ENCODE data around the gene SCAP.
"Not testable (repeated sequence)": the region's sequence is repeated elsewhere in the genome, so short reads cannot be mapped to it uniquely, and the experiment has no call there.

SCAP gene

GRCh38 chr3:47459534-47460085, 16.1 kb downstream of the SCAP start:
- H3K27ac ChIP-seq (ENCODE audit: low read length); H3K9me3 ChIP-seq (ENCODE audit: control insufficient read depth, insufficient read depth, low read length); H3K4me1 ChIP-seq (ENCODE audit: control insufficient read depth, insufficient read depth, low read length); DNase-seq (ENCODE audit: low read depth, low spot score); H3K36me3 ChIP-seq (ENCODE audit: control insufficient read depth, insufficient read depth, low read length); H3K4me3 ChIP-seq (ENCODE audit: low read length); H3K27me3 ChIP-seq (ENCODE audit: control insufficient read depth, insufficient read depth, low read length): not testable (repeated sequence)
- WGBS (ENCODE audit: insufficient coverage, insufficient read length) = no CpG with 5 or more reads among the region's 9 CpGs

GRCh38 chr3:47456984-47457383, 18.8 kb downstream of the SCAP start:
- Histone ChIP-seq H3K4me1 (ENCODE audit: control insufficient read depth, insufficient read depth, low read length) (no peaks in the 10 kb centered on the region), H3K9me3 (ENCODE audit: control insufficient read depth, insufficient read depth, low read length) (no peaks in the 10 kb centered on the region), H3K27ac (ENCODE audit: low read length) (no peak overlapping the region), H3K27me3 (ENCODE audit: control insufficient read depth, insufficient read depth, low read length) (no peaks in the 10 kb centered on the region), H3K36me3 (ENCODE audit: control insufficient read depth, insufficient read depth, low read length) (no peaks in the 10 kb centered on the region), H3K4me3 (ENCODE audit: low read length) (no peak overlapping the region)
- DNase-seq (ENCODE audit: low read depth, low spot score) = no peak

DNA sequence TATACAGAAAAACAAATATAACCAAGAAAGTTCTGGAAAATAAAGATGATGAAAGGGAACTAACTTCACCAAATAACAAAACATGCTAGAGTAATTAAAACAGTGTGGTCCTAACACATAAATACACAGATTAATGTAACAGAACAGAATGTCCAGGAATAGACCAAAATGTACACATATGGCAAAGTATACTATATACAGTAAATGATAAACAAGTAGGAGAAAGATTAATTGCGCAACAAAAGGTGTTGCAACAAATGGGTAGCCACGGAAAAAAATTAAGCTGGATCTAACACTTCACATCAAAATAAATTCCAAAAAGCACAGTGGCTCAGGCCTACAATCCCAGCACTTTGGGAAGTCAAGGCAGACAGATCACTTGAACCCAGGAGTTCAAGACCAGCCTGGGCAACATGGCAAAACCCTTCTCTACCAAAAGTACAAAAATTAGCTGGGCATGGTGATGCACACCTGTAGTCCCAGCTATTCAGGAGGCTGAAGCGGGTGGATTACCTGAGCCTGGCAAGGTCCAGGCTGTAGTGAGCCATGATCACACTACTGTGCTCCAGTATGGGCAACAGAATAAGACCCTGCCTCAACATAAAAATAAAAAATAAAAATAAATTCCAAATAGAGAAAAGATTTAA, 19.8 kb downstream of the SCAP start:
- no peak overlapping the region for H3K27ac ChIP-seq (ENCODE audit: low read length)

GRCh38 chr3:47452453-47453215, 23.1 kb downstream of the SCAP start:
- H3K4me1 ChIP-seq (ENCODE audit: control insufficient read depth, insufficient read depth, low read length) = no peaks in the 10 kb centered on the region
- no CpG with 5 or more reads among the region's 4 CpGs for WGBS (ENCODE audit: insufficient coverage, insufficient read length)
- H3K36me3 ChIP-seq (ENCODE audit: control insufficient read depth, insufficient read depth, low read length) = no peaks in the 10 kb centered on the region
- H3K9me3 ChIP-seq (ENCODE audit: control insufficient read depth, insufficient read depth, low read length) = no peaks in the 10 kb centered on the region
- H3K27me3 ChIP-seq (ENCODE audit: control insufficient read depth, insufficient read depth, low read length) = no peaks in the 10 kb centered on the region
- H3K27ac ChIP-seq (ENCODE audit: low read length) = no peak overlapping the region
- DNase-seq (ENCODE audit: low read depth, low spot score) = no peak
- H3K4me3 ChIP-seq (ENCODE audit: low read length) = no peak overlapping the region

More for the DNA sequence above, 19.8 kb downstream of the SCAP start:
- DNase-seq (ENCODE audit: low read depth, low spot score) = no peak
- no peaks in the 10 kb centered on the region for H3K27me3 ChIP-seq (ENCODE audit: control insufficient read depth, insufficient read depth, low read length)
- no CpG with 5 or more reads among the region's 3 CpGs for WGBS (ENCODE audit: insufficient coverage, insufficient read length)
- no peaks in the 10 kb centered on the region for H3K9me3 ChIP-seq (ENCODE audit: control insufficient read depth, insufficient read depth, low read length)
- H3K36me3 ChIP-seq (ENCODE audit: control insufficient read depth, insufficient read depth, low read length) = no peaks in the 10 kb centered on the region
- H3K4me3 ChIP-seq (ENCODE audit: low read length) = no peak overlapping the region
- H3K4me1 ChIP-seq (ENCODE audit: control insufficient read depth, insufficient read depth, low read length) = no peaks in the 10 kb centered on the region

- H3K9me3 ChIP-seq (ENCODE audit: control insufficient read depth, insufficient read depth, low read length) = no peaks in the 10 kb centered on the region
- no peak for DNase-seq (ENCODE audit: low read depth, low spot score)
- no CpG with 5 or more reads among the region's 5 CpGs for WGBS (ENCODE audit: insufficient coverage, insufficient read length)
- no peak overlapping the region for H3K27ac ChIP-seq (ENCODE audit: low read length)
- H3K36me3 ChIP-seq (ENCODE audit: control insufficient read depth, insufficient read depth, low read length) = peaks cover 2% of the 10 kb centered on the region; the same call in 1 of the 2 replicates
- H3K4me1 ChIP-seq (ENCODE audit: control insufficient read depth, insufficient read depth, low read length) = peaks cover 2% of the 10 kb centered on the region; the same call in 1 of the 2 replicates
- no peak overlapping the region for H3K4me3 ChIP-seq (ENCODE audit: low read length)
- H3K27me3 ChIP-seq (ENCODE audit: control insufficient read depth, insufficient read depth, low read length) = no peaks in the 10 kb centered on the region
Measured at GRCh38 chr3:47444103-47444502, 31.6 kb downstream of the SCAP start.

GRCh38 chr3:47443611-47443995, 32.1 kb downstream of the SCAP start:
- Histone ChIP-seq H3K27ac (ENCODE audit: low read length) (no peak overlapping the region), H3K4me1 (ENCODE audit: control insufficient read depth, insufficient read depth, low read length) (peaks cover 2% of the 10 kb centered on the region; the same call in 1 of the 2 replicates), H3K27me3 (ENCODE audit: control insufficient read depth, insufficient read depth, low read length) (no peaks in the 10 kb centered on the region), H3K36me3 (ENCODE audit: control insufficient read depth, insufficient read depth, low read length) (peaks cover 2% of the 10 kb centered on the region; the same call in 1 of the 2 replicates), H3K4me3 (ENCODE audit: low read length) (no peak overlapping the region), H3K9me3 (ENCODE audit: control insufficient read depth, insufficient read depth, low read length) (no peaks in the 10 kb centered on the region)
- no peak for DNase-seq (ENCODE audit: low read depth, low spot score)
- WGBS (ENCODE audit: insufficient coverage, insufficient read length) = no CpG with 5 or more reads among the region's 5 CpGs

DNA sequence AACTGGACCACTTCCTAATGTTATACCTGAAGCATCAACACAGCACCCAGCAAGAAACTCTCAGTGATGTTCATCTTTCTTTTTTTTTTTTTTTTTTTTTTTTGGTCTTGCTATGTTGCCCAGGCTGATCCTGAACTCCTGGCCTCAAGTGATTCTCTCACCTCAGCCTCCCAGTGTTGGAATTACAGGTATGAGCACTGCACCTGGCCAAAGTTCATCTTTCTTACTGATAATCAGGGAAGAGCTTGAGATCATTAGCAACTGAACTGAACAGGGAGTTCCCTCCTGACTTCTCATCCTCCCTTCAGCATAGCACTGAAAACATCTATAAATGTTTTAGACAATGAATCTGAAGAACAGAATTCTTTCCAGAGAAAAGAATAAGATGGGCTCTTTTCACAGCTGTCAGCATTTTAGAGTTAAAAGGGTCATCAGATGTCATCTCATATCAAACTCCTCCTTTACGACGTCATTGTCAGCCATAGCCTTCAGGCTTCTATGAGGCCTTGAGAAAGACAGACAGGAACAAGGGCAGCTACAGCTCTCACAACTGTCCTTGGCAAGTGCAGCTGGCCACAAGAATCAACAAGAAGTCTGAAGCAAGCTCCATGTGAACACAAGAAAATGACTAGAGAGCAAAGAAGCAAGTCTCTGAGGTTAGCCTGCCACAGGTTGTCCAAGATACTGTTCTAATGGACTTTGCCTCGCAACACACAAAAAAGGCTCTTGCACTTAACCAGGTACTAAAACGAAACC, 33.8 kb downstream of the SCAP start:
- Histone ChIP-seq H3K27ac (ENCODE audit: low read length) (no peak overlapping the region), H3K36me3 (ENCODE audit: control insufficient read depth, insufficient read depth, low read length) (peaks cover 2% of the 10 kb centered on the region; the same call in 1 of the 2 replicates), H3K27me3 (ENCODE audit: control insufficient read depth, insufficient read depth, low read length) (no peaks in the 10 kb centered on the region), H3K9me3 (ENCODE audit: control insufficient read depth, insufficient read depth, low read length) (no peaks in the 10 kb centered on the region), H3K4me3 (ENCODE audit: low read length) (no peak overlapping the region), H3K4me1 (ENCODE audit: control insufficient read depth, insufficient read depth, low read length) (peaks cover 2% of the 10 kb centered on the region; the same call in 1 of the 2 replicates)
- WGBS (ENCODE audit: insufficient coverage, insufficient read length) = no CpG with 5 or more reads among the region's 4 CpGs
- DNase-seq (ENCODE audit: low read depth, low spot score) = no peak

GRCh38 chr3:47440131-47440530, 35.6 kb downstream of the SCAP start:
- no peak overlapping the region for H3K4me3 ChIP-seq (ENCODE audit: low read length)
- H3K4me1 ChIP-seq (ENCODE audit: control insufficient read depth, insufficient read depth, low read length) = peaks cover 2% of the 10 kb centered on the region; the same call in 1 of the 2 replicates
- H3K36me3 ChIP-seq (ENCODE audit: control insufficient read depth, insufficient read depth, low read length) = peaks cover 2% of the 10 kb centered on the region; the same call in 1 of the 2 replicates
- H3K27me3 ChIP-seq (ENCODE audit: control insufficient read depth, insufficient read depth, low read length) = no peaks in the 10 kb centered on the region
- no peaks in the 10 kb centered on the region for H3K9me3 ChIP-seq (ENCODE audit: control insufficient read depth, insufficient read depth, low read length)
- DNase-seq (ENCODE audit: low read depth, low spot score) = no peak
- no peak overlapping the region for H3K27ac ChIP-seq (ENCODE audit: low read length)

DNA sequence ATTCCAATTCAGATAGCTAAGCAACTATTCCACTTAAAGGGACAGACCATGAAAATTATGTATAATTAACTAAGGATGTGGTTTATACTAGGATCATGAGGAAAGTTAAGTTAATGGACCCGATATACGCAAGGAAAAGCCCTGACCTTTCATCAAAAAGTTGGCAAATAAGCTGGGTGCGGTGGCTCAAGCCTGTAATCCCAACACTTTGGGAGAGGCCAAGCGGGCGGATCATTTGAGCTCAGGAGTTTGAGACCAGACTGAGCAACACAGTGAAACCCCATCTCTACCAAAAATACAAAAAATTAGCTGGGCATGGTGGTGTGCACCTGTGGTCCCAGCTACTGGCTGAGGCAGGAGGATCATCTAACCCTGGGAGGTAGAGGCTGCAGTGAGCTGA, 39.6 kb downstream of the SCAP start:
- H3K4me1 ChIP-seq (ENCODE audit: control insufficient read depth, insufficient read depth, low read length) = no peaks in the 10 kb centered on the region
- H3K9me3 ChIP-seq (ENCODE audit: control insufficient read depth, insufficient read depth, low read length) = no peaks in the 10 kb centered on the region
- no peak for DNase-seq (ENCODE audit: low read depth, low spot score)
- H3K27me3 ChIP-seq (ENCODE audit: control insufficient read depth, insufficient read depth, low read length) = no peaks in the 10 kb centered on the region
- WGBS (ENCODE audit: insufficient coverage, insufficient read length) = no CpG with 5 or more reads among the region's 5 CpGs
- no peak overlapping the region for H3K27ac ChIP-seq (ENCODE audit: low read length)
- H3K36me3 ChIP-seq (ENCODE audit: control insufficient read depth, insufficient read depth, low read length) = peaks cover 10% of the 10 kb centered on the region; the same call in 1 of the 2 replicates
- H3K4me3 ChIP-seq (ENCODE audit: low read length) = no peak overlapping the region

DNA sequence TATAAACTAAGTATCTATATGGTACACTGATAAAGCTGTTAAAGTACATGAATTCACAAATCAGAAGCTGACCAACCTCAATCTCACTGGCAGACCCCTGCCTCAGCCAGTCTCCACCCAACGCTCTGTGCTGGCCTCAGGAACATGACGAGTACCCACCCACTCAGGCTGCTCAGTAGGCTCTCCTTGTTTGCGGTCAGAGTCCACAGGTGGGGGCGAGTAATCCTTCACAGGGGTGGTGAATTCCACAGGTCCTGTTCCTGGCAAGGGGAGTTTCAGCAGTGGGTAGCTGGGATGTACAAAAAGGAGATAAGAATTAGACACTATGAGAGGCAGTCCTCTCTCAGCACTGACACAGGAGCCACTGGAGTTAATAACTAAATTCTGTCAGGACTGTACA, 40.9 kb downstream of the SCAP start:
- Histone ChIP-seq H3K36me3 (ENCODE audit: control insufficient read depth, insufficient read depth, low read length) (peaks cover 10% of the 10 kb centered on the region; the same call in 1 of the 2 replicates), H3K4me3 (ENCODE audit: low read length) (no peak overlapping the region), H3K27ac (ENCODE audit: low read length) (no peak overlapping the region), H3K4me1 (ENCODE audit: control insufficient read depth, insufficient read depth, low read length) (no peaks in the 10 kb centered on the region), H3K27me3 (ENCODE audit: control insufficient read depth, insufficient read depth, low read length) (no peaks in the 10 kb centered on the region), H3K9me3 (ENCODE audit: control insufficient read depth, insufficient read depth, low read length) (no peaks in the 10 kb centered on the region)
- DNase-seq (ENCODE audit: low read depth, low spot score) = no peak
- no CpG with 5 or more reads among the region's 4 CpGs for WGBS (ENCODE audit: insufficient coverage, insufficient read length)

Measured in iPS DF 6.9 (cell line).